Mucosa of descending colon (tissue), 3 donors: Measurements from ENCODE around the gene COL1A1. TPM values are rescaled to one million over a fixed set of nuclear protein-coding genes. Genes with fewer than 3 reads are reported as not detected.
A peak's percentile ranks its signal among the peaks of the same experiment; 100 is the strongest.

Experiments
- ATAC-seq: fragments of 200-7000 bp; cut with Tn5 transposase; one replicate; pipeline ENCODE4 v1.9.1; 2020; ENCODE audit warnings: mild to moderate bottlenecking, moderate library complexity
- DNase-seq, 3 donors: peaks; one replicate each; pipeline ENCODE4 v3.0.0-alpha.2; 2020
- H3K36me3 ChIP-seq: fragments of 200-600 bp; one replicate; pipeline ENCODE4 v1.8.0; 2021; ENCODE audit warnings: low read depth, mild to moderate bottlenecking
- H3K4me1 ChIP-seq: fragments of 200-600 bp; one replicate; pipeline ENCODE4 v1.8.0; 2021; ENCODE audit warnings: low read depth, mild to moderate bottlenecking
- H3K4me3 ChIP-seq: fragments of 200-600 bp; one replicate; pipeline ENCODE4 v1.8.0; 2021; ENCODE audit warnings: mild to moderate bottlenecking
- H3K9me3 ChIP-seq: fragments of 200-600 bp; one replicate; pipeline ENCODE4 v1.8.0; 2021; ENCODE audit warnings: mild to moderate bottlenecking
- intact Hi-C, 2 donors: fragments of 100-400 bp; cut with DNase I in 1 of 2; cut with micrococcal nuclease in 1 of 2; formaldehyde crosslinking; loops; one replicate each; pipeline versions ENCODE4 v1.11.0 to v1.11.1; 2022; cut with DNase I, micrococcal nuclease
- total RNA-seq, 3 donors: library from RNA; stranded (reverse); fragmentation: NEBNext Ultra II Directional in 2 of 3; extraction: Animal tissue kit (Norgen Biotek cat#: 25700) in 2 of 3; gene quantifications; one replicate each; pipeline versions ENCODE4 v1.2.1 to v1.2.4, GENCODE V29; 2021 to 2023
- TF ChIP-seq, protein P1 (sequence below): fragments of 200-600 bp; IDR thresholded peaks from one replicate; pipeline ENCODE4 v1.8.0; 2022; ENCODE audit warnings: antibody characterized with exemption, mild to moderate bottlenecking
- donor health status: DM: no; HTN: no; CAD: no; lungs with moderate emphysema.
- donor health status: DM: no; HTN: no; CAD: no.
- donor health status: DM: no; HTN: yes; CAD: no.

COL1A1 gene
- total RNA-seq, 3 donors from 2014 or later: 53.0 to 248 (median 160) TPM

DNA sequence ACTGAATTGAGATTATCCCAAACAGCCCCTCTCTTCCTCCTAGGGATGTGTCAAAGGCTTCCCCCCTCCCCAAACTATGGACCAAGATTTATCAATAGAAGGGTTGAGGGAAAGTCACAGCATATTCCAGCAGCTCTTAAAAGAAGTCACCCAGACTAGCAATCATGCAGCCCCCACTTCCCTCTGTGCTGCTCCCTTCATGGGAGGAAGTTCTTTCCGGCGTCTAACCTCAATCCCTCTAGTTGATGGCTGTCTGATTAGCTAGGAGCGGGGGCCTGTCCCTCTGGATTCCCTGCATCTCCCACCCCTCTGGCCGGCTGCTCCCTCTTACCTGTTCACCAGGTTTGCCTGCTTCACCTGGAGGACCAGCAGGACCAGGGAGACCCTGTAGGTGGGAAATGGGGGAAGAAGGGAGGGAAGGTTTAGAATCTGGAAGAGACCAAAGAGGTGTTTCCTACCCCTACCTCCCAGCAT is 9.2 kb downstream of the COL1A1 start:
- TF ChIP-seq, protein P1, sequence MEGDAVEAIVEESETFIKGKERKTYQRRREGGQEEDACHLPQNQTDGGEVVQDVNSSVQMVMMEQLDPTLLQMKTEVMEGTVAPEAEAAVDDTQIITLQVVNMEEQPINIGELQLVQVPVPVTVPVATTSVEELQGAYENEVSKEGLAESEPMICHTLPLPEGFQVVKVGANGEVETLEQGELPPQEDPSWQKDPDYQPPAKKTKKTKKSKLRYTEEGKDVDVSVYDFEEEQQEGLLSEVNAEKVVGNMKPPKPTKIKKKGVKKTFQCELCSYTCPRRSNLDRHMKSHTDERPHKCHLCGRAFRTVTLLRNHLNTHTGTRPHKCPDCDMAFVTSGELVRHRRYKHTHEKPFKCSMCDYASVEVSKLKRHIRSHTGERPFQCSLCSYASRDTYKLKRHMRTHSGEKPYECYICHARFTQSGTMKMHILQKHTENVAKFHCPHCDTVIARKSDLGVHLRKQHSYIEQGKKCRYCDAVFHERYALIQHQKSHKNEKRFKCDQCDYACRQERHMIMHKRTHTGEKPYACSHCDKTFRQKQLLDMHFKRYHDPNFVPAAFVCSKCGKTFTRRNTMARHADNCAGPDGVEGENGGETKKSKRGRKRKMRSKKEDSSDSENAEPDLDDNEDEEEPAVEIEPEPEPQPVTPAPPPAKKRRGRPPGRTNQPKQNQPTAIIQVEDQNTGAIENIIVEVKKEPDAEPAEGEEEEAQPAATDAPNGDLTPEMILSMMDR: no peak
- no peaks in the 10 kb centered on the region for H3K36me3 ChIP-seq
- intact Hi-C loops: no loop called here

DNA sequence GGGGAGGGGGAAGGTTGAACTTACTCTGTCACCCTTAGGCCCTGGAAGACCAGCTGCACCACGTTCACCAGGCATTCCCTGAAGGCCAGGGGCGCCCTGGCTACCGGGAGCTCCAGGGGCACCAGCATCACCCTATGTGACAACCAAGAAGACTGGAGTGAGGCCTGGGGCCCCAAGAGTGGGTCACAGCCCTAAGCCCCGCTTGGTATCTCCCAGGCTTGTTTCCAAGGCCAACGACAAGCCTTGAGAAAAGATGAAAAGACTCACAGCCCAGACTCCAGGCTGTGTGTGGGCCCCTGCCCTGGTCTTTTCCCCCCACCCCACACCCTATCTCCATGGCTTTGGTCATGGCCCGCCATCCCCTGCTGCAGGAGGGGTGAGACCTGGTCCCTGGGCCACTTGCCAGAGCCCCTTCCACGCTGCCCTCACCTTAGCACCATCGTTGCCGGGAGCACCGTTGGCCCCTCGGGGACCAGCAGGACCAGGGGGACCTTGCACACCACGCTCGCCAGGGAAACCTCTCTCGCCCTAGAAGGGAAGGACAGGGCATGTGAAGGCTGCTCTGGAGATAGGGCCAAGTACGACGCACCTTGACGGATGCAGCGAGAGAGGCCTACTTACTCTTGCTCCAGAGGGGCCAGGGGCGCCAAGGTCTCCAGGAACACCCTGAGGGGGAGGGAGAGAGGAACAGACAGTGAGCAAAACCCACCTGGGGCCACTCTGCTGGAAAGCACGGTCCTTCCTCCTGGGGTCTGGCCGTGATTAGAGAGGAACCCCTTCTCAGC is 9.9 kb downstream of the COL1A1 start:
- no peaks in the 10 kb centered on the region for H3K9me3 ChIP-seq
- ATAC-seq (no peak), DNase-seq (peak in 1 of 3 donors; percentile 23)
- no peak overlapping the region for H3K4me3 ChIP-seq
- TF ChIP-seq, protein P1: no peak
- no peaks in the 10 kb centered on the region for H3K36me3 ChIP-seq
- intact Hi-C loops: no loop called here
- no peaks in the 10 kb centered on the region for H3K4me1 ChIP-seq

More for the DNA sequence above, 9.2 kb downstream of the COL1A1 start:
- no peaks in the 10 kb centered on the region for H3K4me1 ChIP-seq
- DNase-seq: no peak
- no peak overlapping the region for H3K4me3 ChIP-seq
- H3K9me3 ChIP-seq: no peaks in the 10 kb centered on the region
- ATAC-seq: no peak

DNA sequence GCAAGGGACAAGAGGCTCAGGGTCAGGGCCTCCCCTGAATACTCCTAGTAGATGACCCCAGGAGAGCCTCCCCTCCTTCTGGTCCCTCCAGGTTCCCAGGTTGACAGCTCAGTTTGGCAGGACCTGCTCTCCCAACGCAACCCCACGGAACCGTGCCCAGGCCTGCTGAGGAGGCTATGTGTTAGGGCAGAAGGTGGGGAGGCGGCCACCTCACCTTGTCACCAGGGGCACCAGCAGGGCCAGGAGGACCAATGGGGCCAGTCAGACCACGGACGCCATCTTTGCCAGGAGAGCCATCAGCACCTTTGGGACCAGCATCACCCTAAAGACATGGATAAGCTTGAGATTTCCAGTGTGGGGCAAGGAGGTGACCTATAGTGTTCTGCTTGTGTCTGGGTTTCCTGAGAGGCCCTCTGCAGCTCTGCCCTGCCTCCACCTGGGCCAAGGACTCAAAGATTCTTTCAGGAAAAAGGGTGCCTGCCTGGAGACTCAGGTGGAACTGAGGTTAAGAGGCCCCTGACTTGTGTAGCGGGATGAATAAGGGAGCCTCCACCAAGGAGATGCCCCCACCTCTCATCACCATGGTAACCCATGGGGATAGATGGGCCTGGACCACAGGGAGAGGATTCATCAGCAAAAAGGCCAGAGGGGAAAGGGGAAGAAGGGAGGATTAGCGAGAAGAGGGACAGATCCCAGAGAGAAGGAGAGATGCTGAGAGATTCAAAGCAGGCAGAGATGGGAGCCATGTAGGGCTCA is 10.7 kb downstream of the COL1A1 start:
- no peaks in the 10 kb centered on the region for H3K36me3 ChIP-seq
- ATAC-seq (no peak), DNase-seq (peak in 1 of 3 donors; percentile 40)
- H3K4me1 ChIP-seq: no peaks in the 10 kb centered on the region
- intact Hi-C loops: no loop called here
- no peak overlapping the region for H3K4me3 ChIP-seq
- TF ChIP-seq, protein P1: no peak
- H3K9me3 ChIP-seq: no peaks in the 10 kb centered on the region

- Histone ChIP-seq H3K36me3 (no peaks in the 10 kb centered on the region), H3K4me3 (no peak overlapping the region), H3K4me1 (no peaks in the 10 kb centered on the region), H3K9me3 (no peaks in the 10 kb centered on the region)
- ATAC-seq (no peak), DNase-seq (peak in 1 of 3 donors; percentile 33)
- intact Hi-C loops: no loop called here
- TF ChIP-seq, protein P1: no peak
Measured at GRCh38 chr17:50190293-50190602, 11.2 kb downstream of the COL1A1 start.

DNA sequence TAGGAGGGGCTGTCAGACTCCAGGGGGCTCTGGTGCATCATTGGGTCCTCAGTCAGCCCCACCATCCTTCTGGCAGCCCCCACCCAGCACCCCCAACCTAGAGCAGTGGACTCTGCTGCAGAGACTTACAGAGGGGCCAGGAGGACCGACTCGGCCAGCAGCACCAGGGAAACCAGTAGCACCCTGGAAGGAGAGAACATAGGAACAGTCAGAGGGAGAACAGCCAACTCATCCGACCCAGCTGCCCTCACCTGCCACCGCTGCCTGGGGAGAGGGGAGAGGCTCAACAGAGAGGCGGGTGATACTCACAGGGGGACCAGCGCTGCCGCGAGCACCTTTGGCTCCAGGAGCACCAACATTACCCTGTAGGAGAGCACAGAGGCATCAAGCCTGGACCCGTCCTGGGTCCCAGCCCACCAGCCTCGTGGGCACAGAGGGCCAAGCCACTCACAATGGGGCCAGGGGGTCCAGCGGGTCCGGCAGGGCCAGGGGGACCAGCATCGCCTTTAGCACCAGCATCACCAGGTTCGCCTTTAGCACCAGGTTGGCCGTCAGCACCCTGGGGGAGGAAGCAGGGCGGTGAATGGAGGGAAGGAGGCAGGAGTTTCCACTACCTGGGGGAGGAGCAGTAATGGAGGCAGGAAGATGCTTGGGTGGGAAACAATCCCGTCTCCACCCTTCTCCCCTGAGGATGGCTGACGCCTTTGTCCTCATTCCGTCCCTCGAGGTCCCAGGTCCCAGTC is 11.7 kb downstream of the COL1A1 start:
- peak in 1 of 3 donors; percentile 37 for DNase-seq
- Histone ChIP-seq H3K4me1 (no peaks in the 10 kb centered on the region), H3K9me3 (no peaks in the 10 kb centered on the region), H3K4me3 (no peak overlapping the region), H3K36me3 (no peaks in the 10 kb centered on the region)
- intact Hi-C loops: no loop called here
- ATAC-seq: no peak
- TF ChIP-seq, protein P1: no peak
